Right lung (tissue), 5 donors: ENCODE data around the gene GRWD1. TPM values are rescaled to one million over a fixed set of nuclear protein-coding genes. Genes with fewer than 3 reads are reported as not detected.
"Not testable (repeated sequence)": the region's sequence is repeated elsewhere in the genome, so short reads cannot be mapped to it uniquely, and the experiment has no call there.

Source experiments
- DNase-seq, 2 donors: peaks; one replicate each; pipeline ENCODE4 v3.0.0-alpha.2; 2013
- polyA plus RNA-seq, 5 donors: library from polyadenylated mRNA; unstranded; fragments of 120-200 nt; gene quantifications; one replicate each; pipeline versions ENCODE4 v1.2.1 to v1.2.3, GENCODE V29; 2013; ENCODE audit warnings: inconsistent platforms in 1 of 5, low replicate concordance in 1 of 5; ENCODE audit not compliant: insufficient read length in 5 of 5, insufficient read depth in 1 of 5

Gene GRWD1
- polyA plus RNA-seq, 5 donors: 17.5 to 30.9 (median 21.7) TPM

DNA sequence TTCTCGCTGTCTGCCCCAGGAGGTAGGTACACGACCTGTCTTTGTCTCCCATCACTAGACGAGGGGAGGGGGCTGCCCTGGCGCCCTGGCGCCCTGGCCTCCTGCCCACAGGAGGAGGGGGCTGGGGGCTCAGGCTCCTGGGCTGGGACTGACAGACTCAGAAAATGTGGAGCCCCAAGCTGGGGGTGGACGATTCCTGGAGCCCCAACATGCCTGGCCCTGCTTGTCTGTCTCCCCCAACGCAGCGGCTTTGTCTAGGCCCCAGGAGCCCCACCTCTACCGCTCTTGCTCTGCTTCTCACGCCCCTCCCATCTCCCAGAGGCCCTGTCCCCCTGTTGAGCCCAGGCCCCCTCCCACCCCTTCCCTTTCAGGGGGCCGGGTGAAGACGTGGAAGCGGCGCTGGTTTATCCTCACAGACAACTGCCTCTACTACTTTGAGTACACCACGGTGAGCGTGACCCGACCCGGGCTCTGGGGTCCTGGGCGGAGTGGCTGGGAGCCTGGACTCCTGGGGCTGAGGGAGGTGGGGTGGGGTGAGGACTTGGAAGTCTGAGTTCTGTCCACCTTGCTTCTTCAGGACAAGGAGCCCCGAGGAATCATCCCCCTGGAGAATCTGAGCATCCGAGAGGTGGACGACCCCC is 32.0 kb downstream of the GRWD1 start:
- DNase-seq: no peak

- no peak for DNase-seq
Measured at GRCh38 chr19:48478339-48479256, 32.8 kb downstream of the GRWD1 start.

GRCh38 chr19:48479686-48480085 is 33.9 kb downstream of the GRWD1 start:
- DNase-seq: no peak

DNA sequence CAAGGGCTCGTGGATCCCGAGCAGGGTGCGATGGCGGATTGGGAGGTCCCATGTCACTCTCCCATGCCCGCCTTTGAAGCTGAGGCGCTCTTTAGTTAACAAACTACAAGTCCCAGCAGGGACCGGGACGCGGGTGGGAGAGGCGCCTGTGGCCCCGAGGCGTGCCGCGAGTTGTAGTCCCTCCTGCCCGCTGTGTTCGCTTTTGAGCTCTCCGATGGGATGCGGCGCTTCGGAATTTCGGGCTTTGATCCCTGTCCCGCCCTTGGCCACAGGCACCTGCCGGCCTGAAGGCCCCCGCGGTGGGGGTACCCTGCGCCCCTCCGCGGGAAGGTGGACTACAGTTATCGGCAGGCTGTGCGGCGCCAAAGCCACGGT is 34.4 kb downstream of the GRWD1 start:
- peak; percentile 31 to 32 for DNase-seq

DNA sequence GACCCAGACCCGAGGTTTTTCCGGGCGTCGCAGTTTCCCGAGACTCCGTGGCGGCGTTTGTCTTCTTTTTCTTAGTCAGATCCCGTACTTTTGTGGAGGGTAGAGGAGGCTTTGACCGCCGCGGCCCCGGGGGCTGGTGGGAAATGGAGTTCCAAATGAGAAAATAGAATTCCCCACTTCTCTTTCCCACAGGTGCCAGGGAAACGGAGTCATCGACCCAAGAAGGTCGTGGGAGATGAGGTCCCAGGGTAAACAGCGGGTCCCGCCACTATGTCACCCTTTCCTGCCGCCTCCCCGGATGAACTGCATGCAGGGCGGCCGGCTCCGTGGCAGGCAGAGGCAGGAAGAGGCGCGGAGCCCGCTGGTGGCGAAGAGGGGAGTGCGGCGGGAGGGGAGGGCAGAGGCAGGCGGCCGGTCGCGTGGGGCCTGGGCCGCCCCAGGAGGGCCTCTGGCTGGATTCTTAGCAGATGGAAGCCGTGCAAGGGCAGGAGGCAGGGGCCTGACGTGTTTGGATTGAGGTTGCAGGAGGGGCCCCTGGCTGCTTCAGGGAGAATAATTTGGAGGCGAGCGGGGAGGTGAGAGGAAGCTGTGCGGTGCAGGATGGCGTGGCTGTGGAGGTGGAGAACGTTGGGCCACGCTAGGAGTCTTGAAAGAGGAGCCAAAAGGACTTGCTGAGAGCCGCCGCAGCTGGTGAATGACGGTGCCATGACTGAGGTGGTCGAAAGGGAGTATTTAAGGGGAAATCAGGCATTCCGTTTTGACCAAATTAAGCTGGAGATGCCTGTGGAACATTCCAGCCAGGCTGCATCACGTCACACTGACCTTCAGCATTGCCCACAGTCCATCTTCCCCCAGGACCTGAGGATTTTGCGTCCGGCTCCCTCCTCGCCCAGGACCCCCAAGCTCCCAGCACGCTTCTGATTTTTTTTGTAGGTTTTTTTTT is 35.0 kb downstream of the GRWD1 start:
- peak; percentile 27 to 42 for DNase-seq

DNA sequence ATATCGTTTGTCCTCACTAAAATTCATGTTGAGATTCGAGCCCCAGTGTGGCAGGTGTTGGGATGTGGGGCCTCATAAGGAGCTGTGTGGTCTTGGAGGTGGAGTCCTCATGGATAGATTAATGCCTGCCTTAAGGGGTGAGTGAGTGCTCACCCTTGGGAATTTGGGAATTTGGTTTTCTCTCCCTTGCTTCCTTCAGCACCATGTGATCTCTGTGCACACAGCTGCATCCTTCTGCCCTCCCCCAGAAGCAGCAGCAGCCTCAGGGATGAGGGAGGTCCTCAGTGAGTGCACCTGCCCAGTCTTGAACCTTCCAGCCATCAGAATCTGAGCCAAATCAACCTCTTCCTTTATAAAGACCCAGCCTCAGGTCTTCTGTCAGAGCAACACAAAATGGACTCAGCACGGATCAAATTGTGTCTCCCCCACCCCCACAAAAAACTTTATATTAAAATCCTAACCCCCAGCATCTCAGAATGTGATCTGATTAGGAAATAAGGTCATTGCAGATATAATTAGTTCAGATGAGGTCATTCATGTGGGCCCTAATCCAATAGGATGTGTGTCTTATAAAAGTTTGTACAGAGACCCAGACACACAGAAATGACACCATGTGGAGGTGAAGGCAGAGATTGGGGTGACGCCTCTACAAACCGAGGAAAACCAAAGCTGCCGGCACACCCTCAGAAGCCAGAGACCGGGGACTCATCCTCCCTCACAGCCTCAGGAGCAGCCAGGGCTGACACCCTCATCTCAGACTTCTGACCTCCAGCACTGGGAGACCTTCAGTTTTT is 36.3 kb downstream of the GRWD1 start:
- no peak for DNase-seq

DNA sequence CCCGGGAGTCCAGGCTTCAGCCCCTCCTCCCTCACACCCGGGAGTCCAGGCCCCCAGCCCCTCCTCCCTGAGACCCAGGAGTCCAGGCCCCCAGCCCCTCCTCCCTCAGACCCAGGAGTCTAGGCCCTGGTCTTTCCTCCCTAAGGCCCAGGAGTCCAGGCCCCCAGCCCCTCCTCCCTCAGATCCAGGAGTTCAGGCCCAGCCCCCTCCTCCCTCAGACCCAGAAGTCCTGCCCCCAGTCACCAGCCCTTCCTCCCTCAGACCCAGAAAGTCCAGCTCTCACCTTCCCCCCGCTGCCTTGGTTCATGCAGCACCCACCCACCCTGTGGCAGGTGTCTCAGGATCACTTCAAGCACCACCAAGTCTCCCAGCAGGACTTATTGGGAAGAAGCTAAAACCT is 37.5 kb downstream of the GRWD1 start:
- no peak for DNase-seq

- DNase-seq: no peak
Measured at GRCh38 chr19:48484247-48484893, 38.6 kb downstream of the GRWD1 start.

DNA sequence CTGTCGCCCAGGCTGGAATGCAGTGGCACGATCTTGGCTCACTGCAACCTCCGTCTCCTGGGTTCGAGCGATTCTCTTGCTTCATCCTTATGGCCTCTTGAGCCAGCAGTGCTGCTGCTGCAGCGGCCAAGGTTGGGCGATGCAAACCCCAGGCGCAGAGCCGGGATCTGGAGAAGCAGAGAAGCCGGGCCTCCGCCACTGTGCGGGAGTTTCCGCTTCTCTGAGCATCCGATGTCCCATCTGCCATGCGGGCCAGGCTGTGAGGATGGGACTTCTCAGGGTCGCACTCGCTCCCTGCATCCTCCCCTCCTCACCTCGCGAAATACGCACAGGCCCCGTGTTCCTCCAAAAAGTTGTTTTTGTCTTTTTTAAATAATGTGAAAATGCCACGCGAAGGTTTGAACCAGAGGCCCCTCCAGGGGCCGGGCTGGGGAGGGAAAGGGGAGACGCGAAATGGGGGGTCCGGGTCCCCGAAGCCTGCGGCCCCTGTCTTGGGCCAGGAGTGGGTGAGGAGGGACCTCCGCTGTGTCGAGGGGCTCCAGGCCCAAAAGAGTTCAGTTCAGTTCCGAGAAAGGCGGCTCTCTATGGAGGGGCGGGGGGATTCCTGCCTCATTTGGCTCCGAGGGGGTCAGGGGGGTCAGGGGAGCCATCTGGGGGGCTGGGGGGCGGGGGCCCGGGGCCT is 39.3 kb downstream of the GRWD1 start:
- DNase-seq: no peak

GRCh38 chr19:48486706-48487105 is 40.9 kb downstream of the GRWD1 start:
- not testable (repeated sequence) for DNase-seq

DNA sequence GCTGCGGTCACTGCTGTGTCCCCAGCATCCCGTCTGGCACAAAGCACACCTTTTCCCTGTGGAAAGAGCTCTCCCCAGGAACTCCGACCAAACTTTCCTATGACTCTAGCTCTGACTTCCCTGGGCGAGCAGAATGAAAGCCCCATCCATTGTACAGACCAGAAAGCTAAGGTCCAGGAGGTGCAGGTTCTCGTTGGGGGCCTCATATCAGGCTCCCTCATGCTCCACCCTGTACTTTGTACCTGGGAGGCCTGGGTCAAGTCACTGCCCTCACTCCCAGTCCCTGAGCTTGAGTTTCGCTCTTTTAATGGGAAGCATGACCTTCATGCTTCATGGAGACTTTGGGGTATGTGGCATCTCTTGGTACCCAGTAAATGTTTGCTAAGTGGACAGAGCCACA is 41.8 kb downstream of the GRWD1 start:
- DNase-seq: no peak

DNA sequence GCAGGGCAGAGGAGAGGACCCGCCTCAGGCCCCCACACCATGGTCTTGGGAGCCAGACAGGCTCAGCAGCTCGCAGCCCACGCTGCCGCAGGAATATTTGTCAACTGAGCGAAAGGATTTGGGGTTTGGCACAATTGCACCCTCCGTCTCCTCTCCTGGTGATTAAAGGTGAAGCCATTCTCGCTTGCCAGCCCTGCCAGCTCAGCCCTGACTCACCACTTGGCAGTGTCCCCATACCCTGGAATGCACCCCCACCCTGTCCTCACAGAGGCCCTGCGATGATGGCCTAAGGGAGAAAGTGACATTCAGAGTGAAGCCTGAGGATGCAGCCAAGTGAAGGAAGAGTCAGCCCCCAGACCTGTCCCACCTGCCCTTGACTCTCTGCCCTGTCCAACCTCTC is 42.2 kb downstream of the GRWD1 start:
- no peak for DNase-seq

DNA sequence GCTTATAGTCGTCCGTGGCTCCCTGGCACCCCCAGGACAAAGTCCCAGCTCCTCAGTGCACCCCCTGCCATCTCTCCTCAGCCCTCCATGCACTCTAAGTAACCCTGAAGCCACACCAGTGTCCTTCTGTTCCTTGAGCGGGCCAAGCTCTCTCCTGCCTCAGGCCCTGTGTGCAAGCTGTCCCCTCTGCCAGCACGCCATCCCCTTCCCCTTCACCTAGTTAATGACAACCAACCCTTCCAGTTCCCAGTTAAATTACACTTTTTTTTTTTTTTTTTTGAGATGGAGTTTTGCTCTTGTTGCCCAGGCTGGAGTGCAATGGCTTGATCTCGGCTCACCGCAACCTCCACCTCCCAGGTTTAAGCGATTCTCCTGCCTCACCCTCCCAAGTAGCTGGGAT is 42.7 kb downstream of the GRWD1 start:
- DNase-seq: not testable (repeated sequence)

GRCh38 chr19:48489608-48490216 is 43.9 kb downstream of the GRWD1 start:
- peak in 1 of 2 donors; percentile 47 for DNase-seq

DNA sequence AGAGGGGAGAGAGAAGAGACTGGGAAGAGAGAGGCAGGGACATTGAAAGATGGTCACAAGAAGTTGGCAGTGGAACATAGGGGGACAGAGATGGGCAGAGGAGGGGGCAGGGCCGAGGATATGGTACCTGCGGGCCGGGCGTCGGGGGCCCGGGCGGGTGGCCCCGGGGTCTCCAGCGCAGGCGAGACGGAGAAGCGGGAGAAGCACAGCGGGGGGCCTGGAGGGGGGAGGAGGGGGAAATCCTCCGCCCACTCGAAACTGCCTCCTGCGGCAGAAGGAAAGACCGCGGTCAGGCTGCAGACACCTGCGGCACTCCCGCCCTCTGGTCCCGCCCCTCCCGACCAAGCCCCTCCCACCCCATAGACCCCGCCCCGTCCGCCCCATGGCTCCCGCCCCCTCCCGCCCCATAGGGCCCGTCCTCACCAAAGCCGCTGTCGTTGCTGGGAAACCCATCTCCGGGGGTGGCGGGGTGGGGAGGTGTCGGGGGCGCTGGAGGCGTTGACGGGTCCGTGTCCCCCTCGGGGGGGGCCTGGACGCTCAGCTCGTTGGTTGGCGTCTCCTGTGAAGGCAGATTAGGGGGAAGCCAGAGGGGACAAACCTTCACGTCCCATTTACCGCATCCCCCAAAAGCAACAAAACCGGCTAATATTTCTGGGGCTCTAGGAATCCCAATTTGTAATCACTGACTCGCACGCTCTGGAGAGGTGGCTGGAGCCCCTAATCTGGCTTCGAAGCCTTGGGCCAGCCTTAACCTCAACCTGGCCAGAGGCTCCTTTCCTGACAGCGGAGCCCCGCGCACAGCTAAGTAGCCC is 45.4 kb downstream of the GRWD1 start:
- DNase-seq: no peak

DNA sequence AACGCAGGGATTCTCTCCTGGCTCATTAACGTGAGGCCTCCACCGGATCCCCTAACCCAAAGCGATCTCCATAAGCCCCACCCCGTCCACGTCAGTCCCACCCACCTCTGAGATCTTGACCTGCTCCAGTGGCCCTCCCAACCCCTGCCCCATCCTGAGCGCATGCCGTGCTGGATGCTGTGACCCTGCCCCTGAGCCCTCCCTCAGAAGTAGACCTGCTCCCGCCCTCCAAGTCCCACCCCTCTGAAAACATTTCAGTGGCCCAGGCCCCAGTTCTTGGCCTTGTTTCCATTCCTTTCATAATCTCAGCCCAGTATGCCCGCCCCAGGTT is 46.0 kb downstream of the GRWD1 start:
- no peak for DNase-seq

- peak; percentile 80 to 83 for DNase-seq
Measured at GRCh38 chr19:48492925-48493717, 47.3 kb downstream of the GRWD1 start.
